Naive thymus-derived CD8-positive, alpha-beta T cell (primary cell): ENCODE measurements around the gene CCDC86. TPM values are rescaled to one million over a fixed set of nuclear protein-coding genes. Genes with fewer than 3 reads are reported as not detected.
A peak's percentile ranks its signal among the peaks of the same experiment; 100 is the strongest.

Source experiments
- ATAC-seq, 2 donors: fragments of 150-1000 bp; cut with Tn5 transposase in 1 of 2; sonication (Bioruptor Pico), chemical (Tn5 transposase) in 1 of 2; 1 replicate in 1 of 2; 2 replicates in 1 of 2; pipeline ENCODE4 v1.10.0; 2021; ENCODE audit warnings: mild to moderate bottlenecking in 2 of 2, moderate library complexity in 2 of 2
- POLR2A ChIA-PET: fragments of 350-600 bp; sonication (Branson Sonifier 250); formaldehyde crosslinking; loops from one replicate; lab custom pipeline; 2021; ENCODE audit warnings: antibody characterized with exemption; lab: Charles Lee
- DNase-seq, 10 donors: peaks; one replicate each; pipeline versions ENCODE4 v3.0.0 to v3.0.0-alpha.2; 2020 to 2022
- H3K27ac Mint-ChIP-seq, 10 donors: one replicate each; pipeline ENCODE4 v1.8.0; 2020 to 2022; ENCODE audit warnings: mild to moderate bottlenecking in 10 of 10, mixed read lengths in 10 of 10, moderate library complexity in 4 of 10, inconsistent platforms in 1 of 10
- H3K27me3 Mint-ChIP-seq, 5 donors: one replicate each; pipeline ENCODE4 v1.8.0; 2021 to 2022; ENCODE audit warnings: mixed read lengths in 5 of 5
- H3K36me3 Mint-ChIP-seq, 3 donors: one replicate each; pipeline ENCODE4 v1.8.0; 2020 to 2022; ENCODE audit warnings: mixed read lengths in 3 of 3, mild to moderate bottlenecking in 2 of 3, inconsistent platforms in 1 of 3
- H3K4me1 Mint-ChIP-seq, 4 donors: one replicate each; pipeline ENCODE4 v1.8.0; 2021 to 2022; ENCODE audit warnings: mixed read lengths in 4 of 4
- H3K4me3 Mint-ChIP-seq, 10 donors: one replicate each; pipeline ENCODE4 v1.8.0; 2020 to 2022; ENCODE audit warnings: mild to moderate bottlenecking in 10 of 10, mixed read lengths in 10 of 10, moderate library complexity in 6 of 10, inconsistent platforms in 1 of 10
- H3K9me3 Mint-ChIP-seq, 9 donors: one replicate each; pipeline ENCODE4 v1.8.0; 2020 to 2022; ENCODE audit warnings: mixed read lengths in 9 of 9, mild to moderate bottlenecking in 3 of 9, inconsistent platforms in 1 of 9, moderate library complexity in 1 of 9
- polyA plus RNA-seq, 3 donors: library from polyadenylated mRNA; unstranded; fragments of 300-500 nt; fragmentation: Illumina TruSeq; gene quantifications; one replicate each; pipeline ENCODE4 v1.2.3, GENCODE V29; 2021
- total RNA-seq, 8 experiments: library from RNA in 2 of 8; stranded (reverse) in 2 of 8; gene quantifications; one replicate each; pipeline ENCODE4 v1.2.3 and lab custom pipeline; 2021 to 2026

The CCDC86 gene
- total and polyA plus RNA-seq, 5 experiments from 2014 or later: 10.8 to 27.1 (median 12.0) TPM

- Mint-ChIP-seq H3K9me3 (no peaks in the 10 kb centered on the region), H3K27ac (peak overlapping the region; percentile 44 to 87 (median 82))
- ATAC-seq: no peak
Measured at GRCh38 chr11:60858236-60858635, 16.3 kb downstream of the CCDC86 start.

GRCh38 chr11:60858731-60859464 is 17.0 kb downstream of the CCDC86 start:
- DNase-seq (peak in 2 of 10 donors; percentile 25 to 35), ATAC-seq (peak; percentile 77 to 83)
- Mint-ChIP-seq H3K4me1 (peaks cover 19 to 52% (median 43%) of the 10 kb centered on the region in 4 donors), H3K4me3 (peak overlapping the region in 8 of 10 donors; percentile 37 to 73 (median 52)), H3K9me3 (no peaks in the 10 kb centered on the region), H3K36me3 (no peaks in the 10 kb centered on the region), H3K27me3 (no peaks in the 10 kb centered on the region), H3K27ac (peak overlapping the region; percentile 44 to 87 (median 82))
- POLR2A ChIA-PET: no interaction called here

More at GRCh38 chr11:60858236-60858635, 16.3 kb downstream of the CCDC86 start:
- POLR2A ChIA-PET: no interaction called here
- H3K4me3 Mint-ChIP-seq: peak overlapping the region in 9 of 10 donors; percentile 22 to 73 (median 42)
- no peak for DNase-seq
- H3K4me1 Mint-ChIP-seq: peaks cover 19 to 52% (median 43%) of the 10 kb centered on the region in 4 donors
- no peaks in the 10 kb centered on the region for H3K27me3 Mint-ChIP-seq
- no peaks in the 10 kb centered on the region for H3K36me3 Mint-ChIP-seq

DNA sequence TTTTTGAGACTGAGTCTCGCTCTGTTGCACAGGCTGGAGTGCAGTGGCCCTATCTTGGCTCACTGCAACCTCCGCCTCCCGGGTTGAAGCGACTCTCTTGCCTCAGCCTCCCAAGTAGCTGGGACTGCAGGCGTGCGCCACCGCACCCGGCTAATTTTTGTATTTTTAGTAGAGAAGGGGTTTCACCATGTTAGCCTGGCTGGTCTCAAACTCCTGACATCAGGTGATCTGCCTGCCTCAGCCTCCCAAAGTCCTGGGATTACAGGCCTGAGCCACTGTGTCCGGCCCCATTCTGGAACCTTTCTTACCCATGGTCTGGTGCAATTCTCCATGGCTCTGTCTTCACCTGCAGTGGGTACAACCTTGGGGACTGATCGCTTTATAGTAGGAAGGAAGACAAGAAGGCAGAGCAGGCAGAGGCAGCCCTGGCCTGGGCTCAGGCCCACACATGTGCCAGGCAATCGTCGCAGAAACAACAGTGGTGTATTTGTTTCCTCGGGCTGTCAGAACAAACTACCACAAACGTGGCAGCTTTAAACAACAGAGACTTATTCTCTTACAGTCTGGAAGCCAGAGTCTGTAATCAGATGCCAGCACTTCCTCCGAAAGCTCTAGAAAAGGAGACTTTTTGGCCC is 17.8 kb downstream of the CCDC86 start:
- H3K27ac Mint-ChIP-seq: peak overlapping the region in 8 of 10 donors; percentile 10 to 82 (median 65)
- no peaks in the 10 kb centered on the region for H3K36me3 Mint-ChIP-seq
- no peak for DNase-seq
- no peaks in the 10 kb centered on the region for H3K27me3 Mint-ChIP-seq
- ATAC-seq: no peak
- H3K9me3 Mint-ChIP-seq: no peaks in the 10 kb centered on the region
- POLR2A ChIA-PET: no interaction called here
- H3K4me1 Mint-ChIP-seq: peaks cover 22 to 52% (median 42%) of the 10 kb centered on the region in 4 donors
- peak overlapping the region in 3 of 10 donors; percentile 22 to 51 (median 26) for H3K4me3 Mint-ChIP-seq

GRCh38 chr11:60860943-60861342 is 19.0 kb downstream of the CCDC86 start:
- Mint-ChIP-seq H3K4me1 (peaks cover 17 to 47% (median 31%) of the 10 kb centered on the region in 4 donors), H3K9me3 (no peaks in the 10 kb centered on the region), H3K4me3 (no peak overlapping the region), H3K27me3 (no peaks in the 10 kb centered on the region), H3K27ac (peak overlapping the region in 2 of 10 donors; percentile 6 to 65), H3K36me3 (no peaks in the 10 kb centered on the region)
- ATAC-seq (no peak), DNase-seq (no peak)
- POLR2A ChIA-PET: interaction anchor here (0.7 to 1.0 kb wide), 2 partner anchors 20 to 309 kb away, joined by 3 read pairs; no protein-coding TSS in a partner anchor

DNA sequence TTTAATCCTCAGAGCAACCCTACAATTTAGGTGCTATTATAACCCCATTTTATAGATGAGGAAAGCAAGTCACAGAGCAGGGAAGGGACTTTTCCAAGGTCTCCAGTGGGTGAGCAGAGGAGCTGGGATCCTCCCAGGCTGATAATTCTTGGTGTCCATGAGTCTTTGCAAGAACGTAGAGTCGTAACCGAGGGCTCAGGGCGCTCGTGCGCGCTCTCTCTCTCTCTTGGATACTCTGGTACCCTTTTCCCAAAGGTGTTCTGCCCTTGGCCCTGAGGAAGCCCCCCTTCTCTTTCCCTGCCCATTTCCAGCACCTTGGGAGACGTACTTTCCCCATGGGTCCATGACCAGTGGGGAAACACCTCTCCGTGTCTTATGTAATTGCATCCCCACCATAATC is 20.3 kb downstream of the CCDC86 start:
- H3K27ac Mint-ChIP-seq: peak overlapping the region in 1 of 10 donors; percentile 2
- H3K9me3 Mint-ChIP-seq: no peaks in the 10 kb centered on the region
- POLR2A ChIA-PET: no interaction called here
- no peaks in the 10 kb centered on the region for H3K27me3 Mint-ChIP-seq
- DNase-seq: no peak
- no peaks in the 10 kb centered on the region for H3K36me3 Mint-ChIP-seq
- no peak for ATAC-seq
- H3K4me1 Mint-ChIP-seq: peaks cover 17 to 37% (median 24%) of the 10 kb centered on the region in 4 donors
- no peak overlapping the region for H3K4me3 Mint-ChIP-seq

DNA sequence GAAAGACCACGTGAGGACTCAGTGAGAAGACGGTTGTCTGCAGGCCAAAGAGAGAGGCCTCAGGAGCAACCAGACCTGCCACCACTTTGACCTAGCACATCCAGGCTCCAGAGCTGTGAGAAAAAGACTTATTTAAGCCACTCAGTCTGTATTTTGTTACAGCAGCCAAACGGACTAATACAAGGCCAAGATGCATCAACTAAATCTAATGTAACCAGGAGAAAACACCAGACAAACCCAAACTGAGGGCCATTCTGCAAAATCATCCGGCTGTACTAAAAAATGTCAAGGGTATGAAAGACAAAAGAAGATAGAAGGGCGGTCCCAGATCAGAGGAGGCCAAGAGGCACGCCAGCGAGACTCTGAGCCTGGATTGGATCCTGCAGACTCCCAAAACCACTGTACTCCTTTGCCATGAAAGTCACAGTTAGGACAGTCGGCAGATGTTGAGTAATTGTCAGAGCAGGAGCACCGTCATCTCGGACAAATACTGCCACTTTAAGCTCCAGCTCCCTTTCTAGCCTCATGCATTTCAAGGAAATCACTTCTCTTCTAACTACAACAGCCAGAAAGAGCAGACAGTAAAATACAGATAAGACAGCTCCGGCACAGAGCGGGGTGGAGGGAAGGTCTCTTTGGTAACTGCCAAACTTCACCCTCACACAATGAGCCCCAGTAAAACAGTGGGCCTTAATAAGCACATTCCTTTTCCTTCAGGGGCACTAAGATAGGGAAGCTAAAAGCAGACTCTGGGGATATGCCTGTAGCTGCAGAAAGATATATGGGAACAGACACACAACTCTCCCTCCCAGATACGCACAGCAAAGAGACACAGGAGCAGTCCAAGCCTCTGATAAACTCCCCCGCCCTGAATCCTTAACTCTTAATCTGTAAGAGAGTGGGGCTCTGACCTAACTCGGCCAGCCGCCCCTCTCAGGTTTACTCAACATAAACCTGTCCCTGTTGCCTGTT is 21.9 kb downstream of the CCDC86 start:
- peaks cover 0 to 2% (median 0%) of the 10 kb centered on the region in 5 donors for H3K27me3 Mint-ChIP-seq
- no peaks in the 10 kb centered on the region for H3K9me3 Mint-ChIP-seq
- H3K36me3 Mint-ChIP-seq: no peaks in the 10 kb centered on the region
- POLR2A ChIA-PET: no interaction called here
- peaks cover 9 to 26% (median 15%) of the 10 kb centered on the region in 4 donors for H3K4me1 Mint-ChIP-seq
- H3K27ac Mint-ChIP-seq: peak overlapping the region in 3 of 10 donors; percentile 7 to 57 (median 26)
- H3K4me3 Mint-ChIP-seq: no peak overlapping the region
- ATAC-seq (no peak), DNase-seq (no peak)

GRCh38 chr11:60864856-60865513 is 23.1 kb downstream of the CCDC86 start:
- peak overlapping the region in 1 of 10 donors; percentile 26 for H3K27ac Mint-ChIP-seq
- peaks cover 5 to 21% (median 14%) of the 10 kb centered on the region in 4 donors for H3K4me1 Mint-ChIP-seq
- H3K9me3 Mint-ChIP-seq: no peaks in the 10 kb centered on the region
- POLR2A ChIA-PET: no interaction called here
- H3K4me3 Mint-ChIP-seq: no peak overlapping the region
- ATAC-seq (no peak), DNase-seq (no peak)
- peaks cover 0 to 6% (median 0%) of the 10 kb centered on the region in 5 donors for H3K27me3 Mint-ChIP-seq
- no peaks in the 10 kb centered on the region for H3K36me3 Mint-ChIP-seq

DNA sequence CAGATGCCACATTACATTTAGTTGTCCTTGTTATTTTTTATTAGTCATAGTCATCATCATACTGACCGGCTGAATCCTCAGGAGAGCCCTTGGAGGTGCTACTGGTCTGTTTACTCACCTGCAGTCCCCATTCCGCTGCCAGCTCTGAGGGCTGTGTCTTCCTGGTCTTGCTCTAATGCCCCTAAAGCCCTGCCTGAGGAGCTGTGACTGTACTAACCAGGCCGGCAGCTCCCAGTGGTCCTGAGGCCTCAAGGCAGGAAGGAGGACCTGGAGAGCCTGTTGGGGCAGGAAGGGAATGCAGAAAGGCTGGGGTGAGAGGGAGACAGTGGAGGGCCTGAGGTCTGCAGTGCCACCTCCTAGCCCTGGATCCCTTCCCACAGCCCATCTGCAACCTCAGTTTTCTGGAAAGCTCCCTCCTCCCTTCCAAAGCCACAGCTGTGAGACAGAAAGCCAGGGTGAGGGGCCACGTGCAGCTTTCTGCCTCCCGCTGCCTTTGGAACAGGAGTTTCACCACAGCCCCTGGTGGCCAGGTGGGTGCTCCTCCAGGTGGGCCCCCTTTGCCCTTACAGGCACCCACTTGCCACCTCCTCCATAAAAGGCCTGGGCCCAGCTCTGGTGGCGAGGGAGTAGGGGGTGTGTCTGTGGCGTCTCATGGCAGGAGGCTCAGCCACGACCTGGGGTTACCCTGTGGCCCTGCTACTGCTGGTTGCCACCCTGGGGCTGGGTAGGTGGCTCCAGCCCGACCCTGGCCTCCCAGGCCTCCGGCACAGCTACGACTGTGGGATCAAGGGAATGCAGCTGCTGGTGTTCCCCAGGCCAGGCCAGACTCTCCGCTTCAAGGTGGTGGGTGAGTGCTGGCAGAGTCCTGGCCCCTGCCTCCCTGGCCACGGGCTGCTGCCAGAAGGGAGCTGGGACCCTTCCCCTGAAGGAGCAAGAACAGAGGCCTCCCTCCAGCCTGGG is 25.3 kb downstream of the CCDC86 start, which contains the start of gene ZP1:
ZP1 (plus strand) TSS at position 632 of the 960 bp plus-strand sequence; CDS start at position 652, 20 bp downstream.
- Mint-ChIP-seq H3K27me3 (peaks cover 0 to 6% (median 0%) of the 10 kb centered on the region in 5 donors), H3K4me3 (no peak within 1 kb of the TSS), H3K27ac (peak within 1 kb of the TSS in 5 of 10 donors; percentile 9 to 66 (median 37)), H3K9me3 (no peaks in the 10 kb centered on the region), H3K4me1 (peaks cover 13 to 39% (median 34%) of the 10 kb centered on the region in 4 donors), H3K36me3 (no peaks in the 10 kb centered on the region)
- POLR2A ChIA-PET: interaction anchor here (0.7 to 1.2 kb wide), 4 partner anchors 19 to 53 kb away, joined by 3 to 5 read pairs (median 3); partner anchors contain the start of gene PRPF19
- DNase-seq: no peak
- ATAC-seq: no peak

DNA sequence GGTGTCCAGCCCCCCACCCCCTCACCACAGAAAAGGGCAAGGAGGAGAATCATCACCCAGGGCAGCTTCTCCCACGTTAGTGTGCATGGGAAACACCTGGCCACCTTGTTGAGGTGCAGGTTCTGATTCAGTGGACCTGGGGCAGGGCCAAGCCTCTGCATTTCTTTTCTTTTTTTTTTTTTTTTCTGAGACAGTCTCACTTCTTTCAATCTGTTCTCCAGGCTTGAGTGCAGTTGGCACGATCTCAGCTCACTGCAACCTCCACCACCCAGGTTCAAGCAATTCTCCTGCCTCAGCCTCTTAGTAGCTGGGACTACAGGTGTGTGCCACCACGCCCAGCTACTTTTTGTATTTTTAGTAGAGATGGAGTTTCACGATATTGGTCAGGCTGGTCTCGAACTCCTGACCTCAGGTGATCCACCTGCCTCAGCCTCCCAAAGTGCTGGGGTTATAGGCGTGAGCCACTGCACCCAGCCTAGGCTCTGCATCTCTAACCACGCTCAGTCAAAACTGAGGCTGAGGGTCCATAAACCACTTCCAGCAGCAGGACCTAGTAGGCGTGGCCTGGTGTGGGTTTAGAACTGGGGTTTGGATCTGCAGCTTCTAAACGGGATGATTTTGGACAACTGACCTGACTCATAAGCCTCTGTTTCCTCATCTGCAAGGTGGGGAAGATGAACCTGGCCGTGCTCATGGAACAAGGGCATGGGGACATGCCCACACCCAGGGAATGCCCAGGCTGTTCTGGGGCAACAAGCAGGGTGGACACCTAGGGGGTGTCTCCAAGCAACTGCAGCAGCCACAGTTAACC is 26.2 kb downstream of the CCDC86 start:
- POLR2A ChIA-PET: interaction anchor here (0.7 to 1.2 kb wide), 4 partner anchors 20 to 52 kb away, joined by 3 to 5 read pairs (median 3); partner anchors contain the start of gene PRPF19
- ATAC-seq: no peak
- H3K4me1 Mint-ChIP-seq: peaks cover 14 to 46% (median 41%) of the 10 kb centered on the region in 4 donors
- no peak overlapping the region for H3K4me3 Mint-ChIP-seq
- H3K36me3 Mint-ChIP-seq: no peaks in the 10 kb centered on the region
- H3K27ac Mint-ChIP-seq: peak overlapping the region in 3 of 10 donors; percentile 36 to 66 (median 37)
- peaks cover 0 to 6% (median 0%) of the 10 kb centered on the region in 5 donors for H3K27me3 Mint-ChIP-seq
- H3K9me3 Mint-ChIP-seq: no peaks in the 10 kb centered on the region
- DNase-seq: no peak
